HepG2 (cell line): Measurements from ENCODE around the gene TC2N. TPM values are rescaled to one million over a fixed set of nuclear protein-coding genes. Genes with fewer than 3 reads are reported as not detected.

Source experiments
- AHDC1 ChIP-seq: sonication (generic); formaldehyde crosslinking; IDR thresholded peaks from 2 replicates; pipeline ENCODE4 v1.5.1; 2020; ENCODE audit warnings: mild to moderate bottlenecking, missing genetic modification reagents, borderline replicate concordance
- ARID5B ChIP-seq: IDR thresholded peaks from 2 replicates; pipeline ENCODE4 v1.4.0; 2020; ENCODE audit warnings: mild to moderate bottlenecking, missing genetic modification reagents
- CEBPG ChIP-seq: IDR thresholded peaks from 2 replicates; pipeline ENCODE4 v1.6.1; 2016
- GZF1 ChIP-seq: sonication (generic); formaldehyde crosslinking; IDR thresholded peaks from 2 replicates; pipeline ENCODE4 v1.5.1; 2020; ENCODE audit warnings: mild to moderate bottlenecking, missing genetic modification reagents
- HIVEP1 ChIP-seq: sonication (generic); formaldehyde crosslinking; IDR thresholded peaks from 2 replicates; pipeline ENCODE4 v1.4.0; 2020; ENCODE audit warnings: mild to moderate bottlenecking, missing genetic modification reagents
- IRX3 ChIP-seq: sonication (generic); formaldehyde crosslinking; IDR thresholded peaks from 2 replicates; pipeline ENCODE4 v1.8.1; 2023; ENCODE audit warnings: mild to moderate bottlenecking, low read depth, missing genetic modification reagents, borderline replicate concordance
- PHF21A ChIP-seq: sonication (generic); formaldehyde crosslinking; IDR thresholded peaks from 2 replicates; pipeline ENCODE4 v1.5.0; 2020; ENCODE audit warnings: mild to moderate bottlenecking, missing genetic modification reagents
- PRDM15 ChIP-seq: sonication (generic); formaldehyde crosslinking; IDR thresholded peaks from 2 replicates; pipeline ENCODE4 v1.4.0; 2020; ENCODE audit warnings: missing genetic modification reagents
- SOX6 ChIP-seq, 2 experiments: fragments of 450-650 bp in 1 of 2; sonication (generic) in 1 of 2; formaldehyde crosslinking in 1 of 2; IDR thresholded peaks; 2 replicates each; pipeline versions ENCODE4 v1.4.0 to v1.6.1; 2017 to 2020; ENCODE audit warnings: antibody characterized with exemption in 1 of 2, mild to moderate bottlenecking in 1 of 2, missing genetic modification reagents in 1 of 2
- ZNF12 ChIP-seq: sonication (generic); formaldehyde crosslinking; IDR thresholded peaks from 2 replicates; pipeline ENCODE4 v1.5.0; 2020; ENCODE audit warnings: missing genetic modification reagents
- ZNF430 ChIP-seq: sonication (generic); formaldehyde crosslinking; IDR thresholded peaks from 2 replicates; pipeline ENCODE4 v1.9.0; 2021; ENCODE audit warnings: mild to moderate bottlenecking, missing genetic modification reagents
- ZNF512 ChIP-seq: sonication (generic); formaldehyde crosslinking; IDR thresholded peaks from 2 replicates; pipeline ENCODE4 v1.4.0; 2020; ENCODE audit warnings: mild to moderate bottlenecking, missing genetic modification reagents
- ZNF790 ChIP-seq: sonication (generic); formaldehyde crosslinking; IDR thresholded peaks from 2 replicates; pipeline ENCODE4 v1.8.0; 2022; ENCODE audit warnings: missing genetic modification reagents, mild to moderate bottlenecking, borderline replicate concordance
- polyA plus RNA-seq, 8 experiments: library from polyadenylated mRNA; depleted of rRNA in 3 of 8; stranded (reverse) in 7 of 8; unstranded in 1 of 8; fragments of >200 nt; fragmentation: Illumina TruSeq in 4 of 8; extraction: Trizol in 4 of 8; gene quantifications; 2 replicates each; pipeline versions ENCODE4 v1.2.1 to v1.2.3, GENCODE V29; 2011 to 2016; ENCODE audit warnings: low read depth in 4 of 8, missing spikeins in 1 of 8, mixed read lengths in 1 of 8; ENCODE audit not compliant: insufficient read depth in 1 of 8
- total RNA-seq, 5 experiments: library from RNA; depleted of rRNA; stranded (reverse); fragments of >200 nt; fragmentation: Illumina TruSeq; extraction: Trizol; gene quantifications; 2 replicates each; pipeline ENCODE4 v1.2.3, GENCODE V29; 2016; ENCODE audit warnings: low read depth in 1 of 5

TC2N gene
- total and polyA plus RNA-seq, 2 of the 13 experiments (the other 11 are each of a cell fraction or from before 2014, with no cell fraction given) = 0.03 TPM; not detected in 1

- TF ChIP-seq SOX6 (IDR thresholded peaks at IDR 0.05) (no peak), SOX6 (CRISPR knock-in tag; IDR thresholded peaks at IDR 0.05) (peak; percentile 70), GZF1 (CRISPR knock-in tag) (no peak), ARID5B (CRISPR knock-in tag) (peak; percentile 86), ZNF12 (CRISPR knock-in tag) (peak; percentile 33; the same call in 1 of the 2 replicates), ZNF512 (CRISPR knock-in tag) (no peak), PRDM15 (CRISPR knock-in tag) (no peak), PHF21A (CRISPR knock-in tag) (peak; percentile 41; the same call in 1 of the 2 replicates), ZNF430 (no peak), ZNF790 (no peak), AHDC1 (peak; percentile 77; the same call in 1 of the 2 replicates), IRX3 (no peak), CEBPG (CRISPR knock-in tag) (peak; percentile 97), HIVEP1 (CRISPR knock-in tag) (no peak)
Observed at GRCh38 chr14:91755570-91756295, 111.6 kb downstream of the TC2N start (continued).
